IMR-90 (cell line): ENCODE measurements around the gene PRADC1. TPM values are rescaled to one million over a fixed set of nuclear protein-coding genes. Genes with fewer than 3 reads are reported as not detected.

Experiments used
- ATAC-seq: fragments of 200-7000 bp; cut with Tn5 transposase; 2 replicates; pipeline ENCODE4 v1.9.1; 2020; ENCODE audit warnings: low read depth, mild to moderate bottlenecking, moderate library complexity
- BruUV-seq: library from RNA; stranded (reverse); fragments of 400-500 nt; replicated peaks from 2 replicates; lab custom pipeline; 2021; lab: Mats Ljungman, UMichigan
- CTCF ChIA-PET: fragments of 300-600 bp; formaldehyde crosslinking; extraction: SDS; loops from one replicate; lab custom pipeline; 2021; ENCODE audit warnings: antibody characterized with exemption; lab: Yijun Ruan, JAX
- POLR2A ChIA-PET: fragments of 300-600 bp; sonication (Branson Sonifier 250); formaldehyde crosslinking; loops from one replicate; lab custom pipeline; 2022; ENCODE audit warnings: antibody characterized with exemption; ENCODE audit not compliant: unreplicated experiment; lab: Charles Lee
- DNase-seq: peaks from one replicate; pipeline ENCODE4 v3.0.0; 2013
- H2AFZ ChIP-seq: replicated peaks from 2 replicates; pipeline ENCODE3; 2013; ENCODE audit warnings: low read length, mild to moderate bottlenecking; ENCODE audit not compliant: poor library complexity
- H2AK5ac ChIP-seq: 2 replicates; pipeline ENCODE4 v1.6.1; 2013; ENCODE audit warnings: low read depth, low read length, inconsistent platforms
- H2AK9ac ChIP-seq: replicated peaks from 2 replicates; pipeline ENCODE3; 2013; ENCODE audit warnings: mild to moderate bottlenecking, low read depth, low read length, moderate library complexity; ENCODE audit not compliant: poor library complexity
- H2BK120ac ChIP-seq: 2 replicates; pipeline ENCODE4 v1.6.1; 2013; ENCODE audit warnings: low read depth, low read length, inconsistent platforms
- H2BK15ac ChIP-seq: 3 replicates; pipeline ENCODE4 v1.6.1; 2013; ENCODE audit warnings: low read depth, low read length, inconsistent platforms
- H2BK20ac ChIP-seq: 2 replicates; pipeline ENCODE4 v1.6.1; 2013; ENCODE audit warnings: low read depth, mild to moderate bottlenecking, inconsistent platforms, low read length, moderate library complexity
- H2BK5ac ChIP-seq: 2 replicates; pipeline ENCODE4 v1.6.1; 2013; ENCODE audit warnings: mild to moderate bottlenecking, low read depth, low read length, inconsistent platforms; ENCODE audit not compliant: poor library complexity, severe bottlenecking
- H3K14ac ChIP-seq: replicated peaks from 2 replicates; pipeline ENCODE4 v1.6.1; 2013; ENCODE audit warnings: low read depth, low read length, inconsistent platforms
- H3K18ac ChIP-seq: 2 replicates; pipeline ENCODE4 v1.6.1; 2013; ENCODE audit warnings: low read depth, low read length, control low read depth
- H3K23ac ChIP-seq: 2 replicates; pipeline ENCODE4 v1.6.1; 2013; ENCODE audit warnings: low read depth, low read length, inconsistent platforms
- H3K27ac ChIP-seq: 2 replicates; pipeline ENCODE4 v1.5.1; 2013; ENCODE audit warnings: mild to moderate bottlenecking, control low read depth, low read length; ENCODE audit not compliant: insufficient read depth
- H3K27me3 ChIP-seq: 2 replicates; pipeline ENCODE4 v1.6.1; 2013; ENCODE audit warnings: low read length; ENCODE audit not compliant: control insufficient read depth, insufficient read depth
- H3K36me3 ChIP-seq: 2 replicates; pipeline ENCODE4 v1.6.1; 2013; ENCODE audit warnings: low read length, mixed read lengths; ENCODE audit not compliant: control insufficient read depth, insufficient read depth
- H3K4ac ChIP-seq: 2 replicates; pipeline ENCODE4 v1.6.1; 2013; ENCODE audit warnings: low read depth, low read length, inconsistent platforms
- H3K4me1 ChIP-seq: 2 replicates; pipeline ENCODE4 v1.6.1; 2013; ENCODE audit warnings: low read length, mixed read lengths; ENCODE audit not compliant: control insufficient read depth, insufficient read depth
- H3K4me2 ChIP-seq: 2 replicates; pipeline ENCODE4 v1.6.1; 2013; ENCODE audit warnings: low read depth, mild to moderate bottlenecking, control low read depth, low read length, moderate library complexity
- H3K4me3 ChIP-seq: 2 replicates; pipeline ENCODE4 v1.5.1; 2013; ENCODE audit warnings: low read depth, mild to moderate bottlenecking, control low read depth, low read length, moderate library complexity; ENCODE audit not compliant: insufficient read depth
- H3K56ac ChIP-seq: 2 replicates; pipeline ENCODE4 v1.6.1; 2013; ENCODE audit warnings: low read length, inconsistent platforms; ENCODE audit not compliant: insufficient read depth; ENCODE audit errors: extremely low read depth
- H3K79me1 ChIP-seq, 2 experiments: 2 replicates each; pipeline ENCODE4 v1.6.1; 2013; ENCODE audit warnings: low read length in 2 of 2, inconsistent platforms in 1 of 2, low read depth in 1 of 2
- H3K9ac ChIP-seq: 2 replicates; pipeline ENCODE4 v1.6.1; 2013; ENCODE audit warnings: low read depth, low read length, control low read depth
- H3K9me1 ChIP-seq: 2 replicates; pipeline ENCODE4 v1.6.1; 2013; ENCODE audit warnings: low read length, inconsistent platforms; ENCODE audit not compliant: insufficient read depth
- H3K9me3 ChIP-seq: 2 replicates; pipeline ENCODE4 v1.6.1; 2013; ENCODE audit warnings: low read length; ENCODE audit not compliant: control insufficient read depth, insufficient read depth
- H4K20me1 ChIP-seq: 2 replicates; pipeline ENCODE4 v1.6.1; 2013; ENCODE audit warnings: low read length, inconsistent platforms; ENCODE audit not compliant: insufficient read depth
- H4K5ac ChIP-seq: 2 replicates; pipeline ENCODE4 v1.6.1; 2013; ENCODE audit warnings: mild to moderate bottlenecking, low read depth, low read length, control low read depth
- H4K8ac ChIP-seq, 2 experiments: 2 replicates each; pipeline ENCODE4 v1.6.1; 2013; ENCODE audit warnings: low read depth in 2 of 2, low read length in 2 of 2, control low read depth in 1 of 2, inconsistent platforms in 1 of 2
- H4K91ac ChIP-seq: 2 replicates; pipeline ENCODE4 v1.6.1; 2013; ENCODE audit warnings: low read depth, low read length, inconsistent platforms; ENCODE audit not compliant: insufficient read depth
- BHLHE40 ChIP-seq: fragments of 150-350 bp; IDR thresholded peaks from 2 replicates; pipeline ENCODE4 v1.6.1; 2016; ENCODE audit warnings: mild to moderate bottlenecking, low read depth, low read length
- CEBPB ChIP-seq: IDR thresholded peaks from 2 replicates; pipeline ENCODE4 v1.6.1; 2012; ENCODE audit warnings: low read depth, low read length, improper control_type of control experiment
- CHD1 ChIP-seq: IDR thresholded peaks from 2 replicates; pipeline ENCODE4 v1.6.1; 2012; ENCODE audit warnings: low read depth, low read length, improper control_type of control experiment
- ELK1 ChIP-seq: fragments of 150-350 bp; IDR thresholded peaks from 2 replicates; pipeline ENCODE4 v1.6.1; 2016; ENCODE audit warnings: low read depth, mild to moderate bottlenecking, low read length, moderate library complexity, borderline replicate concordance
- FOS ChIP-seq: fragments of 150-350 bp; IDR thresholded peaks from 2 replicates; pipeline ENCODE4 v1.6.1; 2016; ENCODE audit warnings: low read depth, low read length
- MAZ ChIP-seq: IDR thresholded peaks from 2 replicates; pipeline ENCODE4 v1.6.1; 2012; ENCODE audit warnings: low read depth, mild to moderate bottlenecking, low read length, improper control_type of control experiment, moderate library complexity, borderline replicate concordance
- NFE2L2 ChIP-seq: fragments of 150-350 bp; IDR thresholded peaks from 2 replicates; pipeline ENCODE4 v1.6.1; 2016; ENCODE audit warnings: low read depth, mild to moderate bottlenecking, low read length
- POLR2A ChIP-seq: IDR thresholded peaks from 2 replicates; pipeline ENCODE4 v1.6.1; 2012; ENCODE audit warnings: mild to moderate bottlenecking, low read depth, low read length
- RAD21 ChIP-seq: IDR thresholded peaks from 2 replicates; pipeline ENCODE4 v1.6.1; 2012; ENCODE audit warnings: low read length, improper control_type of control experiment
- RCOR1 ChIP-seq: IDR thresholded peaks from 2 replicates; pipeline ENCODE4 v1.6.1; 2012; ENCODE audit warnings: mild to moderate bottlenecking, low read length, improper control_type of control experiment; ENCODE audit not compliant: insufficient replicate concordance
- SMC3 ChIP-seq: fragments of 150-350 bp; IDR thresholded peaks from 2 replicates; pipeline ENCODE4 v1.6.1; 2016; ENCODE audit warnings: low read depth, mild to moderate bottlenecking, antibody characterized with exemption, low read length, moderate library complexity
- USF2 ChIP-seq: fragments of 150-350 bp; IDR thresholded peaks from 2 replicates; pipeline ENCODE4 v1.6.1; 2017; ENCODE audit warnings: mild to moderate bottlenecking, antibody characterized with exemption, low read length, low read depth
- WGBS, 2 experiments: methylation state at CpG; one replicate each; pipeline versions ENCODE4 v1.1.5 to v1.1.7; 2013; ENCODE audit warnings: missing lambda C conversion rate in 2 of 2; ENCODE audit not compliant: insufficient read length in 1 of 2; ENCODE audit errors: extremely low coverage in 2 of 2; 5-methylcytosine and 5-hydroxymethylcytosine counted together
- dilution Hi-C: fragments of 300-500 bp; cut with HindIII; formaldehyde crosslinking; loops from one replicate; pipeline ENCODE4 v1.14.3; 2018; ENCODE audit warnings: low sequenced_read_pairs; ENCODE audit not compliant: unreplicated experiment
- in situ Hi-C: fragments of 300-500 bp; cut with MboI; formaldehyde crosslinking; loops from 3 replicates; pipeline ENCODE4 v1.14.3; 2019; ENCODE audit warnings: low sequenced_read_pairs, inconsistent platforms, mixed read lengths
- intact Hi-C: fragments of 100-400 bp; cut with micrococcal nuclease; formaldehyde crosslinking; loops from 2 replicates; pipeline ENCODE4 v1.10.0; 2022
- polyA plus RNA-seq, 3 experiments: library from polyadenylated mRNA; depleted of rRNA; stranded (reverse); fragments of >200 nt; gene quantifications; 2 replicates each; pipeline ENCODE4 v1.2.3, GENCODE V29; 2012; ENCODE audit warnings: low replicate concordance in 1 of 3
- total RNA-seq: library from RNA; depleted of rRNA; stranded (reverse); fragments of >200 nt; gene quantifications from 2 replicates; pipeline ENCODE4 v1.2.3, GENCODE V29; 2012
- TF ChIP-seq, protein P1 (sequence below): conservative IDR thresholded peaks from 2 replicates; pipeline ENCODE4 v1.5.1; 2012; ENCODE audit warnings: mild to moderate bottlenecking, low read depth, low read length, improper control_type of control experiment

PRADC1 gene
- total and polyA plus RNA-seq, 2 of the 4 experiments (the other 2 are of a cell fraction), result 13.1 to 18.4 TPM

DNA sequence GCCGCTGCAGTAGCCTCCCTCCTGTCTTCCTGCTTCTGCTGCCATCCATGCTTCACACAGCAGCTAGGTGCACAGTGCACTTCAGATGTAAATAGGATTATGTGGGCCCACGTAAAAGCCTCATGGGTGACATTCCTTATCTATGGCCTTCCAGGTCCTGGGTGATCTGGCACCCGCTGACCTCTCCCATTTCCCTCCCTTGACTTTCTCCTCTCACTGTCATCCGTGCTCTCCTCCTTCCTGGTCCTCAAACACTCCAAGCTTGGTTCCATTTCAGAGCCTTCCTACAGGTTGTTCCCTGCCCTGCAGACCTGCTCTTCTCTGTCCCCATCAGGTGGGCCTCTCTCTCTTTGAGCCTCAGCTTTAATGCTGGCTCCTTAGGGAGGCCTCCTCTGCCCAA lies 23.0 kb downstream of the PRADC1 start:
- ATAC-seq, result no peak
- no peaks in the 10 kb centered on the region for H4K20me1 ChIP-seq
- TF ChIP-seq SMC3, result no peak
- no peak for TF ChIP-seq RCOR1
- TF ChIP-seq POLR2A, result no peak
- TF ChIP-seq FOS, result no peak
- TF ChIP-seq ELK1, result no peak
- TF ChIP-seq CEBPB, result no peak
- TF ChIP-seq NFE2L2, result no peak
- no peak for TF ChIP-seq CHD1
- TF ChIP-seq BHLHE40, result no peak
- no peak for TF ChIP-seq RAD21
- TF ChIP-seq MAZ, result no peak
- TF ChIP-seq USF2, result no peak
- TF ChIP-seq, protein P1, sequence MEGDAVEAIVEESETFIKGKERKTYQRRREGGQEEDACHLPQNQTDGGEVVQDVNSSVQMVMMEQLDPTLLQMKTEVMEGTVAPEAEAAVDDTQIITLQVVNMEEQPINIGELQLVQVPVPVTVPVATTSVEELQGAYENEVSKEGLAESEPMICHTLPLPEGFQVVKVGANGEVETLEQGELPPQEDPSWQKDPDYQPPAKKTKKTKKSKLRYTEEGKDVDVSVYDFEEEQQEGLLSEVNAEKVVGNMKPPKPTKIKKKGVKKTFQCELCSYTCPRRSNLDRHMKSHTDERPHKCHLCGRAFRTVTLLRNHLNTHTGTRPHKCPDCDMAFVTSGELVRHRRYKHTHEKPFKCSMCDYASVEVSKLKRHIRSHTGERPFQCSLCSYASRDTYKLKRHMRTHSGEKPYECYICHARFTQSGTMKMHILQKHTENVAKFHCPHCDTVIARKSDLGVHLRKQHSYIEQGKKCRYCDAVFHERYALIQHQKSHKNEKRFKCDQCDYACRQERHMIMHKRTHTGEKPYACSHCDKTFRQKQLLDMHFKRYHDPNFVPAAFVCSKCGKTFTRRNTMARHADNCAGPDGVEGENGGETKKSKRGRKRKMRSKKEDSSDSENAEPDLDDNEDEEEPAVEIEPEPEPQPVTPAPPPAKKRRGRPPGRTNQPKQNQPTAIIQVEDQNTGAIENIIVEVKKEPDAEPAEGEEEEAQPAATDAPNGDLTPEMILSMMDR, result no peak
- H3K4me2 ChIP-seq, result no peak overlapping the region
- no peak overlapping the region for H2BK15ac ChIP-seq
- no peak overlapping the region for H3K4me3 ChIP-seq
- ChIA-PET CTCF (no interaction called here), POLR2A (no interaction called here)
- H2BK20ac ChIP-seq, result no peak overlapping the region
- no peak overlapping the region for H3K23ac ChIP-seq
- no peaks in the 10 kb centered on the region for H3K9me3 ChIP-seq
- no peak overlapping the region for H3K4ac ChIP-seq
- no peak for DNase-seq
- H2AFZ ChIP-seq, result no peak overlapping the region
- H3K36me3 ChIP-seq, result no peaks in the 10 kb centered on the region
- in situ Hi-C loops, result no loop called here
- 69% methylated on average over 4 of the region's 4 CpGs; no CpG with 5 or more reads in 1 of the 2 experiments for WGBS, 2 experiments
- no peak overlapping the region for H3K27ac ChIP-seq
- dilution Hi-C loops, result no loop called here
- no peak overlapping the region for H2BK5ac ChIP-seq
- H3K56ac ChIP-seq, result no peak overlapping the region
- H4K91ac ChIP-seq, result no peak overlapping the region
- no peak overlapping the region for H3K14ac ChIP-seq
- H3K18ac ChIP-seq, result no peak overlapping the region
- H4K5ac ChIP-seq, result no peak overlapping the region
- BruUV-seq, result no TSS peak
- H4K8ac ChIP-seq, result no peak overlapping the region
- H3K9me1 ChIP-seq, result no peaks in the 10 kb centered on the region
- peaks cover 0 to 9% of the 10 kb centered on the region in 2 experiments; a peak in 2 of 4 replicates for H3K79me1 ChIP-seq
- H2BK120ac ChIP-seq, result no peak overlapping the region
- H2AK5ac ChIP-seq, result no peak overlapping the region
- peaks cover 3% of the 10 kb centered on the region; the same call in 1 of the 2 replicates for H3K4me1 ChIP-seq
- no peak overlapping the region for H2AK9ac ChIP-seq
- H3K9ac ChIP-seq, result no peak overlapping the region
- H3K27me3 ChIP-seq, result peaks cover 24% of the 10 kb centered on the region
- intact Hi-C loops, result no loop called here
